Heart left ventricle (tissue), 13 donors: Measurements from ENCODE around the gene RFC2.

Source experiments
- CTCF ChIP-seq, 12 donors: fragments of 200-600 bp; sonication (generic) in 4 of 12; IDR thresholded peaks; one replicate each; pipeline versions ENCODE4 v1.5.0 to v1.8.0; 2018 to 2022; ENCODE audit warnings: antibody characterized with exemption in 12 of 12, mild to moderate bottlenecking in 5 of 12
- POLR2A ChIP-seq, 2 donors: fragments of 450-650 bp; IDR thresholded peaks; one replicate each; pipeline ENCODE4 v1.6.1; 2017; ENCODE audit warnings: antibody characterized with exemption in 2 of 2, mild to moderate bottlenecking in 2 of 2, moderate library complexity in 2 of 2
- donor health status: ischemic (EF 13 %, LVEDD 7.1; RV severe dilation, severe dysfunction).
- donor health status: DM: no; HTN: yes; CAD: no.
- donor health status: DM: no; HTN: no; CAD: no.
- donor health status: ischemic (EF 25% LVEDD 6.9; RV normal size, moderate dysfunction).
- donor health status: ischemic (EF 25% LVEDD 5.7; RV mildly dilated, moderate dysfunction).
- donor health status: ischemic (EF 35%, LVEDD 5.7; RV mildly dilated, moderate dysfunction).
- donor health status: nonischemic (EF 11% LVEDD 7.7; RV severe dilation, severe dysfunction).
- donor health status: DM: yes; HTN: yes; CAD: no.
- donor health status: PGD.
- donor health status: ischemic (EF 29% LVEDD 5.4; RV normal size, mild dysfunction).
- donor health status: nonischemic (EF 23%, LVEDD 6.1; RV moderate dilation, normal function).

DNA sequence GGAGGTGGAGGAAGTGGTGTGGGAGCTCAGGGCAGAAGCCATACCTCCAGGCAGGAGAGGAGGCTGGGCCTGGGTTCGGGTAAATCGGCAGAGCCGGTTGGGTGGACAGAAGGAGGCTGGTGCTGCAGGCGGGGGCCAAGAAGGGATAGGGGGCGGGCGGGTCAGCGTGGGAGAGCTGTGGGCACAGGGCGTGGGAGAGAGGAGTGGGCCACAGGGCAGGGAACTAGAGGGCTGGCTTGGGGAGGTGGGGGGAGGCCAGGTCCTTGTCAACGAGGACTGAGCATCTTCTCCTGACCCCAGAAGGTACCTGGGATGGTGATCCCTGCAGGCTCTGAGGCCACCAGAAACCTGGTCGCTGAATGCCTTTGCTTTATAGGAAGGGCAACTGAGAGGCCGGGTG lies 32.5 kb downstream of the RFC2 start:
- TF ChIP-seq CTCF (IDR thresholded peaks at IDR 0.05) (no peak), POLR2A (IDR thresholded peaks at IDR 0.05) (no peak)
